HepG2 (cell line): ENCODE results near the gene ODC1. TPM values are rescaled to one million over a fixed set of nuclear protein-coding genes. Genes with fewer than 3 reads are reported as not detected.

Experiments used
- ATAC-seq: fragments of 200-7000 bp; cut with Tn5 transposase; 3 replicates; pipeline ENCODE4 v1.9.1; 2020; ENCODE audit warnings: mild to moderate bottlenecking, moderate library complexity
- BruUV-seq: library from RNA; stranded (reverse); fragments of 400-500 nt; replicated peaks from 2 replicates; lab custom pipeline; 2021; lab: Mats Ljungman, UMichigan
- CTCF ChIA-PET: fragments of 300-600 bp; formaldehyde crosslinking; extraction: SDS; loops from one replicate; lab custom pipeline; 2021; ENCODE audit warnings: low total read pairs, inconsistent platforms, low intra/inter-chr PET ratio; lab: Yijun Ruan, JAX
- POLR2A ChIA-PET: fragments of 350-600 bp; sonication (Branson Sonifier 250); formaldehyde crosslinking; loops from one replicate; lab custom pipeline; 2020; ENCODE audit warnings: antibody characterized with exemption, inconsistent platforms; lab: Yijun Ruan, JAX
- DNase-seq: peaks from one replicate; pipeline ENCODE4 v3.0.0-alpha.2; 2015; ENCODE audit warnings: low spot score
- FAIRE-seq: peaks from 3 replicates; lab custom pipeline; 2011; peaks lifted over from hg19 to GRCh38; lab: Jason Lieb, UNC
- H2AFZ ChIP-seq: one replicate; pipeline ENCODE4 v1.6.1; 2011; ENCODE audit warnings: low read length, inconsistent platforms
- H3K27ac ChIP-seq: fragments of 300-600 bp; 3 replicates; pipeline ENCODE4 v1.8.0; 2011; ENCODE audit warnings: mixed run types, mild to moderate bottlenecking, mixed read lengths, low read length, inconsistent platforms; ENCODE audit not compliant: insufficient read depth; ENCODE audit errors: extremely low read length
- H3K27me3 ChIP-seq, 2 experiments: fragments of 200-600 bp in 1 of 2; 2 replicates in 1 of 2; 3 replicates in 1 of 2; pipeline versions ENCODE4 v1.6.0 to v1.8.0; 2011; ENCODE audit warnings: low read length in 2 of 2, mild to moderate bottlenecking in 2 of 2, moderate library complexity in 2 of 2, inconsistent platforms in 1 of 2; ENCODE audit not compliant: insufficient read depth in 2 of 2, control insufficient read depth in 1 of 2
- H3K36me3 ChIP-seq, 2 experiments: fragments of 200-600 bp in 1 of 2; replicated peaks in 1 of 2; 2 replicates in 1 of 2; 3 replicates in 1 of 2; pipeline versions ENCODE4 v1.5.1 to v1.8.0; 2011; ENCODE audit warnings: low read length in 2 of 2, inconsistent platforms in 1 of 2; ENCODE audit not compliant: insufficient read depth in 2 of 2, control insufficient read depth in 1 of 2
- H3K4me1 ChIP-seq: 2 replicates; pipeline ENCODE4 v1.5.1; 2012; ENCODE audit warnings: low read length, inconsistent platforms; ENCODE audit not compliant: insufficient read depth
- H3K4me2 ChIP-seq: 2 replicates; pipeline ENCODE4 v1.6.0; 2011; ENCODE audit warnings: low read depth, low read length, inconsistent platforms
- H3K4me3 ChIP-seq, 3 experiments: fragments of 200-600 bp in 1 of 3; sonication (generic), shearing (Covaris generic) in 1 of 3; replicated peaks in 1 of 3; 2 replicates each; pipeline ENCODE4 v1.5.1; 2011 to 2016; ENCODE audit warnings: low read length in 3 of 3, inconsistent platforms in 2 of 3, low read depth in 2 of 3, mild to moderate bottlenecking in 2 of 3, control low read depth in 1 of 3, mixed read lengths in 1 of 3; ENCODE audit not compliant: insufficient read depth in 1 of 3
- H3K79me2 ChIP-seq: one replicate; pipeline ENCODE4 v1.6.1; 2011; ENCODE audit warnings: low read length, inconsistent platforms; ENCODE audit not compliant: insufficient read depth
- H3K9ac ChIP-seq: 2 replicates; pipeline ENCODE4 v1.6.0; 2011; ENCODE audit warnings: mild to moderate bottlenecking, low read depth, low read length, inconsistent platforms; ENCODE audit not compliant: insufficient read depth
- H3K9me3 ChIP-seq: 2 replicates; pipeline ENCODE4 v1.5.1; 2012; ENCODE audit warnings: mild to moderate bottlenecking, low read length
- H4K20me1 ChIP-seq: 2 replicates; pipeline ENCODE4 v1.6.0; 2011; ENCODE audit warnings: inconsistent platforms, mild to moderate bottlenecking, low read length, moderate library complexity; ENCODE audit not compliant: insufficient read depth
- BATF2 ChIP-seq: sonication (generic); formaldehyde crosslinking; IDR thresholded peaks from 2 replicates; pipeline ENCODE4 v1.8.0; 2022; ENCODE audit warnings: mild to moderate bottlenecking, missing genetic modification reagents, moderate library complexity
- FOXA3 ChIP-seq: IDR thresholded peaks from 2 replicates; pipeline ENCODE4 v1.6.1; 2016; ENCODE audit warnings: missing genetic modification reagents, missing compliant biosample characterization
- FOXP1 ChIP-seq, 2 experiments: fragments of 450-650 bp in 1 of 2; IDR thresholded peaks; 2 replicates each; pipeline ENCODE4 v1.6.1; 2017 to 2018; ENCODE audit warnings: antibody characterized with exemption in 1 of 2
- KDM1A ChIP-seq: IDR thresholded peaks from 2 replicates; pipeline ENCODE4 v1.6.1; 2016; ENCODE audit warnings: missing compliant biosample characterization
- MED13 ChIP-seq: sonication (generic); formaldehyde crosslinking; IDR thresholded peaks from 2 replicates; pipeline ENCODE4 v1.5.0; 2020; ENCODE audit warnings: missing genetic modification reagents
- MXI1 ChIP-seq: IDR thresholded peaks from 3 replicates; pipeline ENCODE4 v1.6.1; 2012; ENCODE audit warnings: low read depth, low read length, inconsistent platforms, borderline replicate concordance
- PAXIP1 ChIP-seq: sonication (generic); formaldehyde crosslinking; conservative IDR thresholded peaks from 2 replicates; pipeline ENCODE4 v1.4.0; 2020; ENCODE audit warnings: mild to moderate bottlenecking, missing genetic modification reagents, moderate library complexity
- SALL2 ChIP-seq: sonication (generic); formaldehyde crosslinking; IDR thresholded peaks from 2 replicates; pipeline ENCODE4 v1.8.1; 2023; ENCODE audit warnings: mild to moderate bottlenecking, missing genetic modification reagents, inconsistent platforms
- ZGPAT ChIP-seq: IDR thresholded peaks from 2 replicates; pipeline ENCODE4 v1.6.1; 2016; ENCODE audit warnings: mild to moderate bottlenecking
- ZNF260 ChIP-seq: sonication (generic); formaldehyde crosslinking; IDR thresholded peaks from 2 replicates; pipeline ENCODE4 v1.4.0; 2020; ENCODE audit warnings: missing genetic modification reagents, low read depth, mild to moderate bottlenecking, borderline replicate concordance
- ZNF362 ChIP-seq: sonication (generic); formaldehyde crosslinking; IDR thresholded peaks from 2 replicates; pipeline ENCODE4 v1.4.0; 2020; ENCODE audit warnings: missing genetic modification reagents, mild to moderate bottlenecking, borderline replicate concordance
- ZNF652 ChIP-seq: IDR thresholded peaks from 2 replicates; pipeline ENCODE4 v1.6.1; 2016; ENCODE audit warnings: low read depth, borderline replicate concordance
- ZNF770 ChIP-seq: sonication (generic); formaldehyde crosslinking; IDR thresholded peaks from 2 replicates; pipeline ENCODE4 v1.5.0; 2020; ENCODE audit warnings: mild to moderate bottlenecking, missing genetic modification reagents
- ZSCAN20 ChIP-seq: sonication (generic); formaldehyde crosslinking; IDR thresholded peaks from 2 replicates; pipeline ENCODE4 v1.4.0; 2020; ENCODE audit warnings: missing genetic modification reagents, mild to moderate bottlenecking, borderline replicate concordance
- WGBS: methylation state at CpG from one replicate; pipeline ENCODE4 v1.1.6; 2017; ENCODE audit warnings: low lambda C conversion rate; 5-methylcytosine and 5-hydroxymethylcytosine counted together
- in situ Hi-C: cut with HindIII; loops from 2 replicates; pipeline ENCODE4 v1.10.0; 2017; ENCODE audit warnings: low pct_unique_long_range_greater_than_20kb; ENCODE audit not compliant: extremely low pct_ligation_motif_present
- intact Hi-C: fragments of 100-400 bp; cut with micrococcal nuclease; formaldehyde crosslinking; loops from one replicate; pipeline ENCODE4 v1.10.0; 2022; ENCODE audit not compliant: unreplicated experiment
- polyA plus RNA-seq, 8 experiments: library from polyadenylated mRNA; depleted of rRNA in 3 of 8; stranded (reverse) in 7 of 8; unstranded in 1 of 8; fragments of >200 nt; fragmentation: Illumina TruSeq in 4 of 8; extraction: Trizol in 4 of 8; gene quantifications; 2 replicates each; pipeline versions ENCODE4 v1.2.1 to v1.2.3, GENCODE V29; 2011 to 2016; ENCODE audit warnings: low read depth in 4 of 8, missing spikeins in 1 of 8, mixed read lengths in 1 of 8; ENCODE audit not compliant: insufficient read depth in 1 of 8
- total RNA-seq, 5 experiments: library from RNA; depleted of rRNA; stranded (reverse); fragments of >200 nt; fragmentation: Illumina TruSeq; extraction: Trizol; gene quantifications; 2 replicates each; pipeline ENCODE4 v1.2.3, GENCODE V29; 2016; ENCODE audit warnings: low read depth in 1 of 5

ODC1 gene
- total and polyA plus RNA-seq, 2 of the 13 experiments (the other 11 are each of a cell fraction or from before 2014, with no cell fraction given) = 142 to 371 TPM

- TF ChIP-seq SALL2 = no peak
Measured at GRCh38 chr2:10466801-10467200, 18.7 kb upstream of the ODC1 start (continued).

GRCh38 chr2:10465910-10466309 is 17.8 kb upstream of the ODC1 start:
- FAIRE-seq (no peak), DNase-seq (no peak), ATAC-seq (no peak)
- WGBS = 23% methylated on average over 5 of the region's 5 CpGs
- no peak overlapping the region for H3K4me3 ChIP-seq
- intact Hi-C loops = loop anchor here (10.0 kb wide), 1 partner anchor 199 kb away; no protein-coding TSS in a partner anchor
- CTCF ChIA-PET = no interaction called here
- no peak overlapping the region for H3K4me2 ChIP-seq
- peaks cover 16% of the 10 kb centered on the region for H3K4me1 ChIP-seq
- H3K36me3 ChIP-seq = no peaks in the 10 kb centered on the region
- POLR2A ChIA-PET = interaction anchor here (1.1 kb wide), 1 partner anchor 17 kb away, joined by 7 read pairs; no protein-coding TSS in a partner anchor
- H3K79me2 ChIP-seq = no peaks in the 10 kb centered on the region
- no TSS peak for BruUV-seq
- no peak overlapping the region for H2AFZ ChIP-seq
- H3K9ac ChIP-seq = no peak overlapping the region
- H3K9me3 ChIP-seq = no peaks in the 10 kb centered on the region
- H3K27me3 ChIP-seq = peaks cover 5 to 53% of the 10 kb centered on the region in 2 experiments; a peak in 4 of 5 replicates
- no peak overlapping the region for H3K27ac ChIP-seq
- in situ Hi-C loops = no loop called here
- no peaks in the 10 kb centered on the region for H4K20me1 ChIP-seq
- TF ChIP-seq BATF2 (CRISPR knock-in tag) (no peak), ZNF770 (CRISPR knock-in tag) (no peak), ZNF652 (peak; percentile 91), FOXP1 (IDR thresholded peaks at IDR 0.05) (no peak), FOXP1 (CRISPR knock-in tag; IDR thresholded peaks at IDR 0.05) (0 out of 2 replicates have a peak, but pooled peaks have one; percentile 32), ZGPAT (CRISPR knock-in tag) (no peak), ZNF362 (CRISPR knock-in tag) (no peak), MED13 (CRISPR knock-in tag) (no peak), FOXA3 (CRISPR knock-in tag) (peak; percentile 70; the same call in 1 of the 2 replicates), PAXIP1 (CRISPR knock-in tag) (no peak), ZNF260 (CRISPR knock-in tag) (no peak), MXI1 (no peak), ZSCAN20 (CRISPR knock-in tag) (no peak), KDM1A (CRISPR knock-in tag) (no peak)
